Dendritic cell treated with granulocyte-macrophage colony-stimulating factor and Interleukin-4, amounts not matched to agents 40 ng/mL and 50 ng/mL, for 4 days (primary cell): ENCODE results near the gene SLX9.

Experiments
- H3K27ac Mint-ChIP-seq: one replicate; pipeline ENCODE4 v1.8.0; 2022; ENCODE audit warnings: mild to moderate bottlenecking, mixed read lengths
- H3K27me3 Mint-ChIP-seq: one replicate; pipeline ENCODE4 v1.8.0; 2022; ENCODE audit warnings: mild to moderate bottlenecking, mixed read lengths
- H3K36me3 Mint-ChIP-seq: one replicate; pipeline ENCODE4 v1.8.0; 2022; ENCODE audit warnings: low read depth, mixed read lengths
- H3K4me1 Mint-ChIP-seq: one replicate; pipeline ENCODE4 v1.8.0; 2022; ENCODE audit warnings: low read depth, mixed read lengths
- H3K4me3 Mint-ChIP-seq: one replicate; pipeline ENCODE4 v1.8.0; 2022; ENCODE audit warnings: mild to moderate bottlenecking, moderate library complexity, mixed read lengths
- H3K9me3 Mint-ChIP-seq: one replicate; pipeline ENCODE4 v1.8.0; 2022; ENCODE audit warnings: mixed read lengths
- intact Hi-C: fragments of 100-400 bp; cut with micrococcal nuclease; formaldehyde crosslinking; loops from one replicate; pipeline ENCODE4 v1.15.0; 2022

The SLX9 gene

DNA sequence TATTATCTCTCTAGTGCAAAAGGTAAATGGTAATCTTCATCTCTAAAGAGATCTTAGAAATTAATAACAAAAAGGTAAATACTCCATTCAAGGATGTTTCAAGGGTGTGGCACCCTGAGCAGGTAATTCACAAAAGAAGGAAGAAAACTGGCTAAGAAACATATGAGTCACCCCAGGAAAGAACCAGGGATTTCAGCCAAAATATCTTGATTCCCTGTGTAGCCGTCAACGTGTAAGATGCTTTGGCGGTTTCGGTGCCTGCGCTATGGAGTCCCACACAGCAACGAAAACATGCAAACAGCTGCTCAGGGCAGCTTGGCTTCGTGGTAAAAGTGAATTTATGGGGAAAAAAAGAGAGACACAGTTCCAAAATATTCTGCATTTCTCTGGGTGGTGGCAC, 22.9 kb upstream of the SLX9 start:
- Mint-ChIP-seq H3K27me3 (no peaks in the 10 kb centered on the region), H3K4me1 (peaks cover 83% of the 10 kb centered on the region), H3K27ac (peak overlapping the region; percentile 80), H3K36me3 (peaks cover 93% of the 10 kb centered on the region), H3K4me3 (peak overlapping the region; percentile 91), H3K9me3 (no peaks in the 10 kb centered on the region)
- intact Hi-C loops: no loop called here

DNA sequence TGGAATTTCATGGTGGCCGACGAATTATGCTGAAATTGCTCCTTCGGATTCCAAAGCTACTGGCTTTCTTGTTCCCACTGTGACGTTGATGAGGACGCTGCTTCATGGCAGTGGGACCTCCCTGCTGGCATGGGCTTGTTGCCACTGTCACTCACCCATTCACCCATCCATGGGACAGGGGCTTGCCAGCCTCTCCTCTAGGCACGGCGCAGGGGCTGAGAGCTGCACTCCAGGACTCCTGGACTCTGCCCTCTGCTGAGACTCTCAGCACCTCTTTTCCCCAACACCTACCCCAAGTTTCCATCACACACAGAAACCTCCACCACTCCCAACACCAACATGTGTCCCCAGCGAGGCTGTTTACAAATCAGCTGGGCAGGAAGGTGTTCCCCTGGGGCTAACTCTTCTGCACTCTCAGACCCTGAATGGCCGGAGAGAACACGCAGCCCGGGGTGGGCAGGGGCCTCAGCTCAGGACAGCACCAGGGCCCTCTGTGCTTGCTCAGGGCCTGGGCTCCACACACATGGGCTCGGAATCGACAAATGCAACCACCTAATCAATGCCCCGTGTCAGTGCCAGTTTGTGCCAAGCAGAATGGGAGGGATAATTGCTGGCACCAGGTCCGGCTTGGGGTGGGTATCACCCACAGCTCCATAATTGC, 22.3 kb upstream of the SLX9 start:
- intact Hi-C loops: no loop called here
- no peaks in the 10 kb centered on the region for H3K27me3 Mint-ChIP-seq
- H3K36me3 Mint-ChIP-seq: peaks cover 87% of the 10 kb centered on the region
- H3K27ac Mint-ChIP-seq: peak overlapping the region; percentile 80
- no peaks in the 10 kb centered on the region for H3K9me3 Mint-ChIP-seq
- peaks cover 83% of the 10 kb centered on the region for H3K4me1 Mint-ChIP-seq
- peak overlapping the region; percentile 91 for H3K4me3 Mint-ChIP-seq

DNA sequence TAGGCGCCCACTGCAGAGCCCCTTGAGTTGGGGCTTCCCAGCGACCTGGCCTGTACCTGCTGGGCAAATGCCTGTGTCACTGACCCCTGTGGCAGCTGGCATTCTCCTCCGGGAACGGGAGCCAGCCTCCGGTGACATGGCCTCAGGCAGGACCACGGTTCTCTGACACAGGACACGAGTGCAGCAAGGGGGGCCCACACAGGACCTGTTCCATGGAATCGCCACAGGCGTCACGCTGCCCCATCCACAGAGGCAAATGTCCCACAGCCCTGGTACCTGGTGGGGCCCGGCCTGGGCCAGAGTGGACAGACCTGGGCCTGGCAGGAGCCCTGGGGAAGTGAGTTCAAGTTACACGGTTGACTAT, 21.7 kb upstream of the SLX9 start:
- Mint-ChIP-seq H3K36me3 (peaks cover 85% of the 10 kb centered on the region), H3K4me3 (peak overlapping the region; percentile 91), H3K27ac (peak overlapping the region; percentile 80), H3K27me3 (no peaks in the 10 kb centered on the region), H3K4me1 (peaks cover 86% of the 10 kb centered on the region), H3K9me3 (no peaks in the 10 kb centered on the region)
- intact Hi-C loops: no loop called here

DNA sequence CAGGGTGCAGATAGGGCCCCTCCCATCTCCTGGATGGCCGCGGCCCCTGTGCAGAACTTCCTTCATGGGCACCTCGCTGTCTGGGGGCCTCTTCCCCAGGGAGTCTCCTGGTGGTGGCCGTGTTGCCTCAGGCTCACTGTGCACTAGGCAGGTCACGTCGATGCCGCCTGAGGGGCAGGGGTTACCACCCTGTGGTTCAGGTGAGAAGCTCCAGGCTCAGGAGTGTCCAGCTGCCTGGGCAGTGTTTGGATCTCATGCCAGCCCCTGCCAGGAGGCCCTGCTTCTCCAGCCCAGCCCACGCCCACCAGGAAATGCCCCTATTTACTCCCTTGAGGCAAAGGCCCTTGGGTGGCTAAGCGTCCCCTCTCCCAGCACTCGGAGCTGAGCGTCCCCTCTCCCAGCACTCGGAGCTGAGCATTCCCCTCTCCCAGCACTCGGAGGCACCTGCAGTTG, 21.2 kb upstream of the SLX9 start:
- Mint-ChIP-seq H3K36me3 (peaks cover 80% of the 10 kb centered on the region), H3K27me3 (no peaks in the 10 kb centered on the region), H3K4me3 (peak overlapping the region; percentile 91), H3K9me3 (no peaks in the 10 kb centered on the region), H3K4me1 (peaks cover 84% of the 10 kb centered on the region), H3K27ac (peak overlapping the region; percentile 80)
- intact Hi-C loops: no loop called here

DNA sequence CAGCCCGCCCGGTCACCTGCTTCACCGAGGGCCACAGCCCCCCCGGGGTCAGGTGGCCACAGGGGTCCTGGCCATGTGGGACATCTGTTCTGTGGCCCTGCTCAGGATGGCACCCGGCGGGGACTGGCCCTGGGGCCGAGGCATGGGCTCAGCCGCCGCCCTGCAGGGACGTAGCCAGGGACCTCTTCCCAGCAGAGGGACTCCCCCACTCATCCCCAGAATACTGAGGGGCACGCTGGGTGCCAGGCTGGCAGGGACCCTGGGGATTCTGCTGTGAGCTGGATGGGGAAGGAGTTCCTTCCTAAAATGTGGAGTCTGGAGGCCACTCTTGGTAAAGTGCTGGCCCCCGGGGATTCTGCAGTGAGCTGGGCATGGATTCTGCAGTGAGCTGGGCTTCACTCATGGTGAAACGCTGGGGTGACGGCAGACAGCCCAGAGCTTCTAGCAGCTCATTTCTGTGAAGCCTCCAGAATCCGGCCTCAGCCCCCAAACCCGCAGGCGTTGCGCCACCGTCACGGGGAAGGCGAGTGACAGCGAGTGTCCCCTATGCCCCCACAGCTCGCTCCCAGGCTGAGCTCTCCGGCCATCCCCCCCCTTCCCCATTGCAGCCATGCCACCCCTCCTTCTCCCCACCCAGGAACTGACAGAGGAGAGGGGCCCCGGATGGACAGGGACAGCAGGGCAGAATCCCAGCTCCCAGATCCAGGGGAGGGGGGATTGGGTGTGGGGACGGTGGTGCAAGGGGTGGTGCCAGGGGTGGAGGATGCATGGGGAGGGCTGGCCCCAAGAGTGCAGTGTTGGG, 20.5 kb upstream of the SLX9 start:
- Mint-ChIP-seq H3K9me3 (no peaks in the 10 kb centered on the region), H3K27ac (peak overlapping the region; percentile 80), H3K27me3 (no peaks in the 10 kb centered on the region), H3K36me3 (peaks cover 73% of the 10 kb centered on the region), H3K4me1 (peaks cover 84% of the 10 kb centered on the region), H3K4me3 (peak overlapping the region; percentile 91)
- intact Hi-C loops: no loop called here

DNA sequence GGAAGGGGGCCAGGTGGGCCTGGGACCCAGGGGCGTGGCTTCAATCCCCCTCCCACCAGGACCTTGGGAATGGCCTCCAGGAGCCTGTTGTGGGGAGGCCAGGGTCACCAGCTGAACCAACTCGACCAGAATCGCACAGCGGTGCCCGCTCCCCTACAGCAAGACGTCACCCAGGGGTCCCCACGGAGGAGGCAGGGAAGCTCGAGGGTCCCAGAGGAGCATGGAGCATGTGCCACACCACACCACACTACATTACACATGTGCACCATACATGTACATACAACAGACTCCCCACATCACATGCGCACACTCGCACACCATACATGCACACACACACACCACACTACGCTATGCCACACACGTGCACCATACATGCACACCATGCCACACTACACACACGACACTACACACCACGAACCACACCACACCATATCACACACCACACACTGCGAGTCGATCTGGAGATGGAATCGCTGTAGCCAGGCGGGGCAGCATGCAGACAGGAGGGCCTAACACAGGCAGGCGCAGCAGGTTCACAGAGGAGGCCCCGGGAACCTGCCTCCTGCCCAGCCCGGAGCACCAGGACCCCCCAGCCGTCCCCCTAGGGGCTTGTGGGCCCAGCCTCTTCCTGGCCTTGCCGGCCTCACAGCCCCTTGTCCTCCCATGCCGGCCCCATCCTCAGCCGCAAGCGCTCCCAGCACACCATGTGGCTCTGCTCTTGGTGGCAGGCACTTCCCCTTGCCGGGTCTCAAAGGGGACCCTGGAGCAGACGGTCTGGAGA, 19.7 kb upstream of the SLX9 start:
- Mint-ChIP-seq H3K36me3 (peaks cover 65% of the 10 kb centered on the region), H3K4me1 (peaks cover 84% of the 10 kb centered on the region), H3K27me3 (no peaks in the 10 kb centered on the region), H3K4me3 (peak overlapping the region; percentile 91), H3K27ac (peak overlapping the region; percentile 80), H3K9me3 (no peaks in the 10 kb centered on the region)
- intact Hi-C loops: no loop called here

DNA sequence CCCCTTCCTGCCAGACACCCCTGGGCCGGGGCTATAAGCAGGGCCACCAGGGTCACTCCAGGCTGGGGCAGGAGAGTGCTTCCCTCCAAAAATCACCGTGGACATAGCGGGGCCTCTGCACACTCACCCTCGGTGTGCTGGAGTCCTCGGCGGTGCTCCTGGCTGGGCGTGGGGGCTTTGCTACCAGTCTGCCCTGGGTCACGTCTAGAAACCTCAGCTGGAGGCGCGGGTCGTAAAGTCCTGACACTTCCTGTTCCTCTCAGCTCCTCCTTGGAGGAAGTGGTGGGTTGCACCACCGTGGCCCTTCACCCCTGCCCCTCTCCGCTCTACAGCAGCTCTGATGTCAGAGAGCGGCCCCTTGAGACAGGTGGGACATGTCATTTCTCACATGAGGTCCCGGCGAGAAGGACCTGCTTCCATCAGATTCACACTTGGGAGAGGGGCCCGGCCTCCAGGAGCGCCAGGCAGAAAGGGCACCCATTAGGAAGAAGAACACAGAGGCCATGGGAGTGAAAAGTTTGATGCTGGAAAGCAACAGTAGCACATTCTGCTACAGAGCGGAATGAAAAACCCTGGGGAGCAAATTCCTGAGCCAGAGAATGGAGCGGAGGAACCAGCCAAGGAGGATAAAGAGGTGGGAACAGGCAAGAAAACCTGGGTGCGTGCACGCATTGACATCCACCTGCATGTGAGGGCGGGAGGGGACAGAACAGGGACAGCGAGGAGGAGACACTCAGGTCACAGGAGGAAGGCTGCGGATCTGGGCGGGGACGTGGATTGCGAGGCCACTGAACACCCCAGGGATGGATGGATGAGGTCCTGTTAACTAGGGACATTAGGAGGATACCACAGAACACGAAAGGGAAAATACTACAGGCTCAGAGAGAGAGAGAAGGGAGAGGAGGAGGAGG, 18.9 kb upstream of the SLX9 start, which contains the start of gene ITGB2:
TSS of gene ITGB2 (minus strand) at position 206 of the 911 bp plus-strand sequence. CDS start 10,117 bp downstream, outside the sequence.
- Mint-ChIP-seq H3K4me1 (peaks cover 82% of the 10 kb centered on the region), H3K4me3 (peak within 1 kb of the TSS; percentile 91), H3K27ac (peak within 1 kb of the TSS; percentile 80), H3K36me3 (peaks cover 57% of the 10 kb centered on the region), H3K9me3 (no peaks in the 10 kb centered on the region), H3K27me3 (no peaks in the 10 kb centered on the region)
- intact Hi-C loops: no loop called here

DNA sequence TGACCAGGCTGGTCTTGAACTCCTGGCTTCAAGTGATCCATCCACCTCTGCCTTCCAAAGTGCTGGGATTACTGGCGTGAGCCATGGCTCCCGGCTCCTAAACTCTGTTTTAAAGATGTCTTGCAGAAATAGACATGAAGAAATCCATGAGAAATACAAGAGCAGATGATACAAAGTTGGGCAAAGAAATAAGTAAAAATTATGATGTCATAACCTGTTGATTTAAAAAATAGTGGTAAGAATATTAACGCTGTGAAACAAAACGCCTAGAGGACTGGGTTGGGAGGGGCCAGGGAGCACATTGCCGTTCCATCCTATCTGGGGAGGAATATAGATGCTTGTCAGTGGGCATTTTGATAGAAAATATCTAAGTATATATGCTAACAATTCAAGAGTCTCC, 17.9 kb upstream of the SLX9 start:
- H3K4me3 Mint-ChIP-seq: peak overlapping the region; percentile 91
- H3K27me3 Mint-ChIP-seq: no peaks in the 10 kb centered on the region
- H3K4me1 Mint-ChIP-seq: peaks cover 83% of the 10 kb centered on the region
- peak overlapping the region; percentile 80 for H3K27ac Mint-ChIP-seq
- H3K9me3 Mint-ChIP-seq: no peaks in the 10 kb centered on the region
- intact Hi-C loops: no loop called here
- peaks cover 47% of the 10 kb centered on the region for H3K36me3 Mint-ChIP-seq

DNA sequence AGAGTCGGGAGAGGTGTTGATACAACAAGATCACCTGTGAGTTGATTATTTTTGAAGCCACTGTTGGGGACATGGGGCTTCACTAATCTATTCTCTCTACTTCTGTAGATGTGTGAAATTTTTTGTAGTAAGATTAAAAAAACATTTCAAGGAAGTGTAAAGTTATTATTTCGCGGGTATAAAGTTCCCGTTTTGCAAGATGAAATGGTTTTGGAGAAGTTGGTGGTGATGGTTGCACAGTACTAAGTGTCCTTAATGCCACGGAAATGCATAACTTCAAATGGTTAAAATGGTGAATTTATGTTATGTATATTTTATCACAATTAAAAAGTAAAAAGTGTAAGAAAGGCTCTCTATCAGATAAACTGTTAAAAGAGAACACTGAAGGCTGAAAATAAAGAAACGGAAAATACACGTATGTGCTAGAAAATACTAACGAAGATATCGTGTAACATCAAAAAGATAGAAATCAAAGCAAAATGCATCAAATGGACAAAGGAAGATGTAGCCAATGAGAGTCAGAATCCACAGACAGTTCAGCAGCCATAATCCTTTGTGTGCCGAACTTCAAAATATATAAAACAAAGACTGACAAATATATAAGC, 16.2 kb upstream of the SLX9 start:
- H3K4me3 Mint-ChIP-seq: peak overlapping the region; percentile 27
- H3K27me3 Mint-ChIP-seq: no peaks in the 10 kb centered on the region
- peaks cover 83% of the 10 kb centered on the region for H3K4me1 Mint-ChIP-seq
- intact Hi-C loops: no loop called here
- peaks cover 31% of the 10 kb centered on the region for H3K36me3 Mint-ChIP-seq
- peak overlapping the region; percentile 80 for H3K27ac Mint-ChIP-seq
- H3K9me3 Mint-ChIP-seq: no peaks in the 10 kb centered on the region

DNA sequence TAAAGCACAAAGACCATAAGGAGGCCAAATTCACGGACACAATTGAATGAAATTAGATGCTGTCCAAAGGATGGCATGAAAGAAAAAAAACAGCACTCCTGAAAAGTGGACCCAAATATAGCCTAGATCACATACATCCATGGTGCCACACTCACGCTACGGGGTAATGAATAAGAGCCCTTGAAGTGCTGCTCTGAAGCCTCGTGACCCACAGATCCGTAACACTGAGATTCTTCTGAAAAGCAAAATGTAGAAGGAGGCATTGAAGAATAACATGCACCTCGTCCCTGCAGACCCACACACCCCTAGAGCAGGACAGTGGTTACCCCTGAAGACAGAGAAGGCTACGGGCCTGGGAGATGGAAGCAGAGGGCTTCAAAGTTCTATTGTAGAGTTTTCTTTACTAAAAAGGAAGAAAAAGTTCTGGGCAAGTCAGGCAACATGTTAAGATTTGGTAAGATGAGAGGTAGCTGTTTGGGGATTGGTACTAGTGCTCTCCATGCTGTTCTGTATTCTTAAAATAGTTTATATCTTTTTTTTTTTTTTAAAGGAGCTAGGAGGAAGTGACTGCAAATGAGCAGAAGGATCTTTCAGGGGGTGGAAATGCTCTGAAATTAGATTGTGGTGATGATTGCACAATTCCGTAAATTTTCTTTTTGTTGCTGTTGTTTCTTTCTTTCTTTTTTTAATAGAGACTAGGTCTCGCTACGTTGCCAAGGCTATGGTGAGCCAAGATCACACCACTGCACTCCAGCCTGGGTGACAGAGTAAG, 15.0 kb upstream of the SLX9 start:
- intact Hi-C loops: loop anchor here (5.0 kb wide), 2 partner anchors 42 to 122 kb away; partner anchors contain the start of gene UBE2G2
- Mint-ChIP-seq H3K27ac (peak overlapping the region; percentile 80), H3K36me3 (peaks cover 27% of the 10 kb centered on the region), H3K9me3 (no peaks in the 10 kb centered on the region), H3K4me1 (peaks cover 85% of the 10 kb centered on the region), H3K4me3 (peak overlapping the region; percentile 65), H3K27me3 (no peaks in the 10 kb centered on the region)

DNA sequence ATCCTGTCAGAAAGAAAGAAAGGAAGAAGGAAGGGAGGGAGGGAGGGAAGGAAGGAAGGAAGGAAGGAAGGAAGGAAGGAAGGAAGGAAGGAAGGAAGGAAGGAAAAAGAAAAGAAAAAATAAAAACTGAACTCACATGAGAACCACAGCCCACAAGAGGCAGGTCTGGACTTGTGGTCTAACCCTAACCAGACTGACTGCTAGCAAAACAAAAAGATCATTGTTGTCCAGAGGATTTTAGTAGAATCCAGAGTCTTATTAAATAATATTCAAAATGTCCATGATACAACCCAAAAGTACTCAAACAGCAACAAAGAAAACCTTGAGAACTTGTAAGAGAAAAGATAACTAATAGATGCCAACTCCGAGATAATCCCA, 14.5 kb upstream of the SLX9 start:
- no peaks in the 10 kb centered on the region for H3K27me3 Mint-ChIP-seq
- peak overlapping the region; percentile 80 for H3K27ac Mint-ChIP-seq
- H3K4me1 Mint-ChIP-seq: peaks cover 91% of the 10 kb centered on the region

More for the DNA sequence above, 14.5 kb upstream of the SLX9 start:
- intact Hi-C loops: loop anchor here (5.0 kb wide), 2 partner anchors 43 to 123 kb away; partner anchors contain the start of gene UBE2G2
- peak overlapping the region; percentile 33 for H3K4me3 Mint-ChIP-seq
- H3K9me3 Mint-ChIP-seq: no peaks in the 10 kb centered on the region
- peaks cover 22% of the 10 kb centered on the region for H3K36me3 Mint-ChIP-seq
